ENCODE data around the gene CAMKMT.

- no peak for TF ChIP-seq SUZ12 (IDR thresholded peaks at IDR 0.05; ENCODE audit: extremely low read depth, insufficient read depth, insufficient read length)
- TF ChIP-seq ZNF274 (IDR thresholded peaks at IDR 0.05; ENCODE audit: low read depth, low read length), result no peak
Measured at GRCh38 chr2:44456946-44457345, 95.2 kb downstream of the CAMKMT start.

Measured in NT2/D1 (cell line).